NCI-H82 treated with DMSO at 0.1 percent for 48 hours (cell line): Measurements from ENCODE around the gene CNEP1R1.
A peak's percentile ranks its signal among the peaks of the same experiment; 100 is the strongest.
"Not testable (repeated sequence)": the region's sequence is repeated elsewhere in the genome, so short reads cannot be mapped to it uniquely, and the experiment has no call there.

Experiments
- DNase-seq: peaks from one replicate; lab custom pipeline; 2025; ENCODE audit not compliant: unreplicated experiment; lab: John Stamatoyannopoulos, UW

The CNEP1R1 gene, protein sequence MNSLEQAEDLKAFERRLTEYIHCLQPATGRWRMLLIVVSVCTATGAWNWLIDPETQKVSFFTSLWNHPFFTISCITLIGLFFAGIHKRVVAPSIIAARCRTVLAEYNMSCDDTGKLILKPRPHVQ

DNA sequence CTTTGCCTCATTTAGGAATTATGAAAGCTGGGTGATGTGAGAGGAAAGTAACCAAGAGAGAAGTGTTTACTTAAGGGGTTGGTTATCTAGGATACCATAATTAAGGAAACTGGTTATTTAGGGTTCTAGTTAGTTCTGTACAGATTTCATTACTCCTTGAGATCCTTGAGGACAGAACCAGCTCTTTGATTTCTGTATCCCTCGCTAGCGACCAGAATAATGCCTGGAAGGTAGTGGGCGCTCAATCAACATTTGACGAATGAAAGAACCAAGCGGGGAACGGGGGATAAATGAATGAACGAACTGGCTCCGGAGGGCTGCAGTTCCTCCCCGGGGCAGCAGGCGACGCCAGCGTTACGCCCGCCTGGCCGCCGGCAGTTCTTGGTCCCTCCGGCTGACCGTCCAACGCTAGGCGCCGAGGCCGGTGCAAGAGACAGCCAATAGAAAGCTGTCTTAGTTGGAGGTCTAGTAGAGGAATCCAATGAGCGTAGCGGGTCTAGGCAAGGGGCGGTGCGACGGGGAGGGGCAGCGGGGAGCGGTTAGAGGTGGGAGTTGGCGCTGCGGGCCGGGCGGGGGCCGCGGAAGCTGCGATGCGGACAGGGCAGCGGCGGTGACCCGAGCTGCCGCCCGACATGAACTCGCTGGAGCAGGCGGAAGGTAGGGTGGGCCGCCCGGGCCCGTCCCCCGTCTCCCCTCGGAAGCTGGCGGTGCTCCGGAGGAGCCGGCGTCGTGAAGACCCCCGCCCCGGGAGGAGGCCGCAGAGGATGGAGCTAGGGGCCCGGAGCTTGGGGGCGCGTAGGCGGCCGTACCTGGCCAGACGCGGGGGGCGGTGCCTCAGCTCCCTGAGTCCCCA, at the start of gene CNEP1R1:
CNEP1R1 (plus strand) TSS at position 542 of the 853 bp plus-strand sequence; CDS start at position 633, 91 bp downstream.
- DNase-seq: peak; percentile 91

DNA sequence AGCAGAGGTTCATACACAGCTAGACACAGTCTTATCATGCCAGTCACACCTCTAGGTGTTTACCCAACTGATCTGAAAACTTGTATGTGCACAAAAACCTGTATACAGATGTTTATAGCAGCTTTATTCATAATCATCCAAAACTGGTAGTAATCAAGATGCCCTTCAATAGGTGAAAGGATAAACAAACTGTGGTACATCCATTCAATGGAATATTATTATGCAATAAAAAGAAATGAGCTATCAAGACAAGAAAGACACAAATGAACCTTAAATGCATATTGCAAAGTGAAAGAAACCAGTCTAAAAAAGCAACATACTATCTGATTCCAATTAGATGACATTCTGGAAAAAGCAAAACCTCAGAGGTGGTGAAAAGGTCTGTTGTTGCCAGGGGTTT, 47.6 kb upstream of the CNEP1R1 start:
- no peak for DNase-seq

DNA sequence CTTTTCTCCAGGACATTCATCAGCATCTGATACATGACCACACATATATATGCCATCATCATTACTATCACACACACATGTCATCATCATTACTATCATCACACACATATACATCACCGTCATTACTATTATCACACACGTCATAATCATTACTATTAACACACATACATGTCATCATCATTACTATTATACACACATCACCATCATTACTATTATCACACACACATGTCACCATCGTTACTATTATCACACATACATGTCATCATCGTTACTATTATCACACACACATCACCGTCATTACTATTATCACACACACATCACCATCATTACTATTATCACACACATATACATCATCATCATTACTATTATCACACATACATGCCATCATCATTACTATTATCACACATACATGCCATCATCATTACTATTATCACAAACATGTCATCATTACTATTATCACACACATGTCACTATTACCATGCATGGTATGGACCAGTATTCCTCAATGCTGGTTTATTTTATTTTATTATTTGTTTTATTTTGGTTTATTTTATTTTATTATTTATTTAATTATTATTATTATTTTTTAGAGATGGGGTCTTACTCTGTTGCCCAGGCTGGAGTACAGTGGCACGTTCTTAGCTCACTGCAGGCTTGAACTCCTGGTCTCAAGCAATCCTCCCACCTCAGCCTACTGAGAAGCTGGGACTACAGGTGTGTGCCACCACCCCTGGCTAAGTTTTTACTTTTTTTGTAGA, 46.3 kb upstream of the CNEP1R1 start:
- no peak for DNase-seq

DNA sequence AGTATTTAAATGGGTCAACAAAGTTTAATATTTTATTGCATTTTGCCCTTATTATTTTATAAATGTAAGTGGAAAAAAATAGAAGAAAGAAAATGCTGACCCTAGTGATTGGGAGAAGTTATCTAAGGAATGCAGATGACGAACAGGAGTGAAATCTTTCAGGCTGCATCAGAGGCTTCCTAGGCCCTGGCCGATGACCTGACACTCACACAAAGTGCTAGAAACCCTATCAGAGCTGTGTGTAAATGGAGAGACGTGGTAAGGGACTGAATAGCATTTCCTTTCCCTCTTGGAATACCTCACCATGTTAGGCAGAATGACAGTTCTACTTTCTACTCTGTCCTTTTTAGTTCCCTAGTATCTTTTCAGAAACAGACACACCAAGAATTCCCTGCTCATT, 44.9 kb upstream of the CNEP1R1 start:
- DNase-seq: no peak

DNA sequence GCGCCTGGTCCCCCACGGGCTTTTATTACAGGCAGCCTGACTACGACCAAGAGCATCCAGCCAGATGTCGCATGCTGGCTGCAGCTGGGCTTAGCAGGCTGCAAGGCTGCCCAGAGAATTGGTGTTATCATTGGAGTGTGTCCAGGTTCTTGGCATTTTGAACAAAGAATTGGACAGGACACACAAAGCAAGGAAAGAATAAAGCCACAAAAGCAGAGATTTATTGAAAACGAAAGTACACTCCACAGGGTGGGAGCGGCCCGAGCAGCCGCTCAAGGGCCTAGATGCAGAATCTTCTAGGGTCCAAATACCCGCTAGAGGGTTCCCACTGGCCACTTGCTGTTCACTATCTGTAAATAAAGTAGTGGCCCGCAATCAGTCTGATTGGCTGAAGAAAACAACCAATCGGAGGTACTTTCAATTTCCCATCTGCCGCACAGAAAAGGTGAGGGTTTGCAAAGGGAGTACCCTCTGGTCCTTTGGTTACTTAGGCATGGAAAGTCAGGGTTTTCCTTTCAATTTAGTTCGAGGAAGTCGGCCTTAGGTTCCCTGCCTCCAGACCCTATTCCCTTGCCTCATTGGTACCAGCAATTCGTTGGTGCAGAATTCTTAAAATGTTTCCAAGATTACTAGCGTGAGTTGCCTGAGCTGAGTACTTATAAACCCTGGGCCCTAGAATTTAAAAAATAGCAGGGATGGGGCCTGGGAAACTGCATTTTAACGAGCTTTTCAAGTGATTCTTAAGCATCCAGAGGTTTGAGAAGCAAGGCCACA, 38.5 kb upstream of the CNEP1R1 start:
- no peak for DNase-seq

DNA sequence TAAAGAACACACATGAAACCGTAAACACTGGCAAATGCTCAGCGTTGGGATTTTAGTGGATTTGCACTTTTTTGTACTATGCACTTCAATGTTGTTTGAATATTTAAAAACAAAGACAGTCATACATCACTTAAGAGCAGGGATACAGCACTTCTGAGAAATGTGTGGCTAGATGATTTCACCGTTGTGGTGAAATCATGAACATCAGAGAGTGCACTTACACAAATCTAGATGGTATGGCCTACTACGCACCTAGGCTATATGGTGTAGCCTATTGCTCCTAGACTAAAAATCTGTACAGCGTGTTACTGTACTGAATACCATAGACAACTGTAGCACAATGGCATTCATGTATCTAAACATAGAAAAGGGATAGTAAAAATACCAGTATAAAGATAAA, 37.6 kb upstream of the CNEP1R1 start:
- no peak for DNase-seq

DNA sequence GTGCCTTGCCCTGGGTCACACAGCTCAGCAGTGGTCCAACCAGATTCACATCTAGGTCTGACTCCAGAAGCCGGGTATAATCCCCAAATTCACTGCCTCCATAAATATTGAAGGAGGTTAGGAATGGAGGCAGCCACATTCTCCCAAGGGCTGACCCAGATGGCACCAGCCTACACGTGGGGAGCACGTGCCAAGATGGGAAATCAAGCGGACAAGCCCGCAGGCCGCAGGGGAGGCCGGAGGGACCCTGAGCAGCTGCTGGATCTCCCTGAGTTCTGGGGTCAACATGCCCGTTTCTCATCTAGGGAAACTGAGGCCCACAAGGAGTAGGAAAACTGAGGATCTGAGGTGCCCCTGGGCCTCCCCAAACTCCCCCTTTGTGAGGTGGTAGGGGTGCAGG, 32.2 kb upstream of the CNEP1R1 start:
- no peak for DNase-seq

DNA sequence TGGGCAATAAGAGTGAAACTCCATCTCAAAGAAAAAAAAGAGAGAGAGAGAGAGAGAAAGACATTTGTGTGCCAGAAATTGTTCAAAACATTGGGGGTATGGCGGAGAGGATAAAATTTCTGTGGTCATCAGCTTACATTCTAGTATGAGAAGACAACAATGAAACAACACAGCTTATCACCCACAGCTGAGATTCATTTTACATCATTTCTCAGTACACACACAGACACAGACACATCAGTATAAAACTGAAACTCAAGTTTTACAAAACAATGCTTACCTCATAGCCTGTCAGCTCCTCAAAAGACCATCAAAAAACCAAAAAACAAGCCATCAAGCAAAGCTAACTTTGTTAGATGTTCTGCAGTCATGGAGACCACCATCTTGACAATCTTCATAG, 31.4 kb upstream of the CNEP1R1 start:
- no peak for DNase-seq

DNA sequence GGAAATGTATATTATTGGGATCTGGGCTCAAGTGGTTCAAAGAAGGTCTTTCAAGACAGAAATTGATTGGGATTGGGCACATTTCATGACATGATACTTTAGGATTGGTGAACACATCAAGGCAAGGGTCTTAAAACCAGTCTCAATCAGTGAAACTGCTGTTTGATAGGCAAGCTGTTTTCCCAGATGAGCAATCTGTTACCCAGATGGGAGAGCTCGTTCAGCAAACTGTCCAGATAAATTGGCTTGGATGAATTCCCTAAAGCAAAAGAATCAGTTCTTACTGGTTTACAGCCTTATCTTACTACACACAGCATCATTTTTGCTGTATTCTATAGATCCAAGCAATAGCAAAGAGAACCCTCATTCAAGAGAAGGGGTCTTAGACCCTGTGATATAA, 31.0 kb upstream of the CNEP1R1 start:
- no peak for DNase-seq

DNA sequence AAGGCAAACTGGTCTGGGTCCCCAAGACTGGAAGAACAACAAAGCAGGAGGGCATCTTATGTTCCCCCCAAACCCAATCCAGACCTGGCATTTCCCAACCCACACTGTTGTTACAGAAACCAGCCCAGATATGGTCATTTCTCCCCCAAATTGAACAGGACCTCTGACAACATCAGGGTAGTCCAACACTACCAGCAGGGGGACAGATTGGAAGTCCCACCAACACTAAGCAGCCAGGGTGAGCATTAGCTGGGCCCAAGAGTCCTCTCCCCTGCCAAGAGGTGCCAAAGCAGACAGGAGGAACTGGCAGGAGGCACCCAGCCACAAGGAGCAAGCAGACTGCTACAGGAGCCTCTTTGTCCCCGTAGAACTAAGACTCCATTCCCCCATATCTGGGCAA, 29.3 kb upstream of the CNEP1R1 start:
- no peak for DNase-seq

DNA sequence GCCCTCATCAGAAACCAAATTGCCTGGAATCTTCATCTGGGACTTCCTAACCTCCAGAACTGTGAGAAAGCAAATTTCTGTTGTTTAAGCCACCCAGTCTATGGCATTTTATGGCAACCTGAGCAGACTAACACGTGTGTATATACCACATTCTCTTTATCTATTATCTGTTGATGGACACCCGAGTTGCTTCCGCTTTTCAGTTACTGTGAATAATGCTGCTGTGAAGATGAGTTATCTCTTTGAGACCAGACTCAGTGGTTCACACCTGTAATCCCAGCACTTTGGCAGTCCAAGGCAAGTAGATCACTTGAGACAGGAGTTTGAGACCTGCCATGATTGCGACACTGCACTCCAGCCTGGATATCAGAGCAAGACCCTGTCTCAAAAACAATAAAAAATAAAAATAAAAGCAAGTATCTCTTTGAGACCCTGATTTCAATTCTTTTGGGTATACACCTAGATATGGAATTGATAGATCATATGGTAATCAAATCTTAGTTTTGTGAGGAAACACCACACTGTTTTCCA, 27.2 kb upstream of the CNEP1R1 start:
- no peak for DNase-seq

DNA sequence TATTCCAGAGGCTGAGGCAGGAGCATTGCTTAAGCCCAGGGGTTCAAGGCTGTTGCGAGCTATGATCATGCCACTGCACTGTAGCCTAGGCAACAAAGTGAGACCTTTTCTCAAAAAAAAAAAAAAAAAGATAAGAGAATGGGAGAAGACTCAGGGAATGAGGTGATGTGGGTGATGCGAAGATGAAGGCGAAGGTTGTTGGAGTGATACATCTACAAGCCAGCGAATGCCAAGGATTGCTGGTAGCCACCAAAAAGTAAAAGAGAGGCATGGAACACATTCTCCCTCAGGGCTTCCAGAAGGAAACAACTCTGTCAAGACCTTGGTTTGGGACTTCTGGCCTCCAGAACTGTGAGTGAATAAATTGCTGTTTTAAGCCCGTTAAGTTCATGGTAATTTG, 26.0 kb upstream of the CNEP1R1 start:
- no peak for DNase-seq

DNA sequence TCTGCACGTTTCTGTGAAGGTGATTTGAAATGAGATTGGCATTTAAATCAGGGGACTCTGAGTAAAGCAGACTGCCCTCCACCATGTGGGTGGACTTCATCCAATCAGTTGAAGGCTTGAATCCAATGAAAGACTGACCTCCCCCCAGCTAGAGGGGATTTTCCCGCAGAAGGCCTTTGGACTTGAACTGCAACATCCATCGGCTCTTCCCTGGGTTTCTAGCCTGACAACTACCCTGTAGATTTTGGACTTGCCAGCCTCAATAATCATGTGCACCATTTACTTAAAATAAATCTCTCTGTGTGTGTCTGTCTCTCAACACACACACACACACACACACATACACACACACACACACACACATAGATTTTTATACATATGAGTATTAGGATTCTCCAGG, 23.9 kb upstream of the CNEP1R1 start:
- no peak for DNase-seq

DNA sequence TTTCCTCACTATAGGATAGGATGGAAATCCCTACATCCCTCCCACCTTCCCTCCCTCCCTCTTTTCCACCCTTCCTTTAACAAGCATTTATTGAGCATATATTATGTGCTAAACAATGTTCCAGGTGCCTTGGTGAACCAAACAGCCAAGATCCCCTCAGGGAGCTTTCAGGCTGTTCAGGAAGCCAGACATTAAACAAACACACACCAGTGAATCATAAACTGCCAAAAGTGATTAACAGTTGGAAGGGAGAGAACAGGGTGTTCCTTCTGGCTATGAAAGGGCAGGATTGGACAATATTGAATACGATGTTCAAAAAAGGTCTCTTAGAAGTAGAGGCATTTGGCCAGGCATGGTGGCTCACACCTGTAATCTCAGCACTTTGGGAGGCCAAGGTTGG, 22.8 kb upstream of the CNEP1R1 start:
- no peak for DNase-seq

DNA sequence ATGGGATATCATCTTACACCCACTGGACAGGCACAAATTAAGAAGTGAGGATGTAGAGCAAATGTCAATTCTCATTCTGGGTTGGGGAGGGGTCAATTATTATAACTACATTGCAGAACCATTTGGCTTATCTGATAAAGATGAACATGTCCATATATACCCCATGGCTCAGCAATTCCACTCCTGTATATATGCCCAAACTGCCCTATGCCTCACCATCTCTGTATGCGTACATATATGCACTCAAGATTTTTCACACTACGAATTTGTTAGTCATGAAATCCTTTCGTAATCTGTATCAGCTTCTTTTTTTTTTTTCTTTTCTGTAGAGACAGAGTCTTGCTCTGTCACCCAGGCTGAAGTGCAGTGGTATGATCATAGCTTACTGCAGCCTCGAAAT, 20.8 kb upstream of the CNEP1R1 start:
- DNase-seq: no peak

DNA sequence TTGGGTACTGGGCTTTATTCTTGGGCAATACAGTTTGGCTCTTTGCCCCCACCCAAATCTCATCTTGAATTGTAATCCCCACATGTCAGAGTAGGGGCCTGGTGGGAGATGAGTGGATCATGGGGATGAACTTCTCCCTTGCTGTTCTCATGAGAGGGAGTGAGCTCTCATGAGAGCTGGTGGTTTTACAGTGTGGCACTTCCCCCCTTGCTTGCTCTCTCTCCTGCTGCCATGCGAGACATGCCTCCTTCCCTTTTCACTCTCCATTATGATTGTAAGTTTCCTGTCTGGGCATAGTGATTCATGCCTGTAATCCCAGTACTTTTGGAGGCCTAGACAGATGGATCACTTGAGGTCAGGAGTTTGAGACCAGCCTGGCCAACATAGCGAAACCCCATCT, 18.1 kb upstream of the CNEP1R1 start:
- DNase-seq: no peak

DNA sequence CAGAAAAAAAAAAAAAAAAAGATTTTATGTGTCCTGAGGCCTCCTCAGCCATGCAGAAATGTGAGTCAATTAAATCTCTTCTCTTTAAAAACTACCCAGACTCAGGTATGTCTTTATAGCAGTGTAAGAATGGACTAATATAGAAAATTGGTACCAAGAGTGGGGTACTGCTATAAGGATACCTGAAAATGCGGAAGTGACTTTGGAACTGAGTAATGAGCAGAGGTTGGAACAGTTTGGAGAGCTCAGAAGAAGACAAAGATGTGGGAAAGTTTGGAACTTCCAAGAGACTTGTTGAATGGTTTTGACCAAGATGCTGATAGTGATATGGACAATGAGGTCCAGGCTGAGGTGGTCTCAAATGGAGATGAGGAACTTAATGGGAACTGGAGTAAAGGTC, 17.3 kb upstream of the CNEP1R1 start:
- DNase-seq: no peak

DNA sequence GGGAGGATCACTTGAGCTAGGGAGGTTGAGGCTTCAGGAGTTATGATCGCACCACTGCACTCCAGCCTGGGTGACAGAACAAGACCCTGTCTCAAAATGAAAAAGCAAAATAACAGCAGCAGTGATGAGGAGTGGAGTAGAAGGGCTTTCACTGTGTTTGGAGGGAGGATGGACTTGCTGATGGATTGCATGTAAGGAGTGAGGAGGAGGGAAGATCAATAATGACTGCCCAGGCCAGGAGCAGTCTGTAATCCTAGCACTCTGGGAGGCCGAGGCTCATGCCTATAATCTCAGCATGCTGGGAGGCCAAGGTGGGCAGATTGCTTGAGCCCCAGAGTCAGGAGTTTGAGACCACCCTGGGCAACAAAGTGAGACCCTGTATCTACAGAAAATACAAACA, 14.8 kb upstream of the CNEP1R1 start:
- DNase-seq: no peak

DNA sequence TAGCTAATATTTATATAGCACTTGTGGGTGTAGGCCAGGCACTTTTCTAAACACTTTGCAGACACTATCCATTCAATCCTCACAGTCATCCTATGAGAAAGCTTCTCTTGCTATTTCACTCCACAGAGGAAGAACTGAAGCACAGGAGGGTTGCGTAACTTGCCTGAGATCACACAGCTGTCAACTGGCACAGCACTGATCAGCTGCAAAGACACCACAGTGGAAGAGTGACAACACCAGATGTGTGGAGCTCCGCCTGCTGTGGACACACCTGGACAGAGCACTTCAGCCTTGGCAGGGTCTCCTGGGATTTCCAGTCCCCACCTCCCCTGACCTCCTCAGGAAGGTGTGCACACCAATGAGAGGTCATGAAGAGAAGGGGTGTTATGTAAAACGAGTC, 13.3 kb upstream of the CNEP1R1 start:
- DNase-seq: no peak

DNA sequence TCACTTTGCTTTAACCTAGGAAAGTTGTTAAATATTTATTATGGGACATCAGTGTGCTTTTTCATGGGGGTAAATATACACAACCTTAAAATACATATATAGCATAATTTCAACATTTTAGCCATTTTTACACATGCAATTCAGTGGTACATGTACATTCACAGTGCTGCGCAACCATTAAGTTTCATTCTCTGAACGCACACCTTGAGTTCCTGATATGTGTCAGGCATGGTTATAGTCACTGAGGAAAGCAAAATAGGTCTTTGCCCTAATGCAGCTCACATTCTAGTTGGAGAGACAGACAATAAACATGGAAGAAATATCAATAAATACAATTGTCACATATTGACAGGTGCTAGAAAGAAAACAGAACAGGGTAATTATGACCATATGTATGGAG, 12.8 kb upstream of the CNEP1R1 start:
- no peak for DNase-seq

DNA sequence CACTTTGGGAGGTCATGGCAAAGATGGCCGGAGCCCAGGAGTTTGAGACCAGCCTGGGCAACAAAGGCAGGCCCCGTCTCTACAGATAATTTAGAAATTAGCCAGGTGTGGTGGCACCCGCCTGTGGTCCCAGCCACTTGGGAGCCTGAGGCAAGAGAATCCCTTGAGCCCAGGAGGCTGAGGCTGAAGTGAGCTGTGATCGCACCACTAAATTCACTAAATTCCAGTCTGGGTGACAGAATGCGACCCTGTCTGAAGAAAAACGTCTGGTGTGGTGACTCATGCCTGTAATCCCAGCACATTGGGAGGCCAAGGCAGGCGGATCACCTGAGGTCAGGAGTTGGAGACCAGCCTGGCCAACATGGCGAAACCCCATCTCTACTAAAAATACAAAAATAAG, 10.8 kb upstream of the CNEP1R1 start:
- not testable (repeated sequence) for DNase-seq
